ENCODE results near the gene CUTC. TPM values are rescaled to one million over a fixed set of nuclear protein-coding genes. Genes with fewer than 3 reads are reported as not detected.
A peak's percentile ranks its signal among the peaks of the same experiment; 100 is the strongest.
"Not testable (repeated sequence)": the region's sequence is repeated elsewhere in the genome, so short reads cannot be mapped to it uniquely, and the experiment has no call there.

The CUTC gene
- total RNA-seq, 2 experiments from 2014 or later: 29.9 to 41.6 TPM

DNA sequence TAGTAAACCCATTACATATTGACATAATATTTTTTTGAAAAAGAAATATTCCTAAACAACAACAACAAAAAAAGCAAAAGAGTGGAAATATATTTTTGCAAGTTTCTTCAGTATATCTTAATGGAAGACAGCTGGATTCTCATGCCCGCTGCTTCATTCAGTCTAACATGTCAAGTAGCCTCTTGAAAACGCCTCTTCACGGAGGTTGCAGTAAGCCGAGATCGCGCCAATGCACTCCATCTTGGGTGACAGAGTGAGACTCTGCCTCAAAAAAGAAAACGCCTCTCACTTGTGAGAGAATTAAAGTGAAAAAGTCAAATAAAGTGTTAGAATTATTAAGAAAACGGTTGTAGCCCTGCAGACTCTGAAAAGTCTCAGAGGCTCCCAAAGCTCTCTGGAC is 1.3 kb downstream of the CUTC start:
- TF ChIP-seq, protein P1, sequence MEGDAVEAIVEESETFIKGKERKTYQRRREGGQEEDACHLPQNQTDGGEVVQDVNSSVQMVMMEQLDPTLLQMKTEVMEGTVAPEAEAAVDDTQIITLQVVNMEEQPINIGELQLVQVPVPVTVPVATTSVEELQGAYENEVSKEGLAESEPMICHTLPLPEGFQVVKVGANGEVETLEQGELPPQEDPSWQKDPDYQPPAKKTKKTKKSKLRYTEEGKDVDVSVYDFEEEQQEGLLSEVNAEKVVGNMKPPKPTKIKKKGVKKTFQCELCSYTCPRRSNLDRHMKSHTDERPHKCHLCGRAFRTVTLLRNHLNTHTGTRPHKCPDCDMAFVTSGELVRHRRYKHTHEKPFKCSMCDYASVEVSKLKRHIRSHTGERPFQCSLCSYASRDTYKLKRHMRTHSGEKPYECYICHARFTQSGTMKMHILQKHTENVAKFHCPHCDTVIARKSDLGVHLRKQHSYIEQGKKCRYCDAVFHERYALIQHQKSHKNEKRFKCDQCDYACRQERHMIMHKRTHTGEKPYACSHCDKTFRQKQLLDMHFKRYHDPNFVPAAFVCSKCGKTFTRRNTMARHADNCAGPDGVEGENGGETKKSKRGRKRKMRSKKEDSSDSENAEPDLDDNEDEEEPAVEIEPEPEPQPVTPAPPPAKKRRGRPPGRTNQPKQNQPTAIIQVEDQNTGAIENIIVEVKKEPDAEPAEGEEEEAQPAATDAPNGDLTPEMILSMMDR (conservative IDR thresholded peaks at IDR 0.05; ENCODE audit: low read length): no peak
- no peak for TF ChIP-seq EZH2phosphoT487 (IDR thresholded peaks at IDR 0.05; ENCODE audit: borderline replicate concordance, low read depth, low read length)
- H3K4me2 ChIP-seq (ENCODE audit: low read length): peak overlapping the region; percentile 75
- H3K36me3 ChIP-seq (ENCODE audit: insufficient read depth, low read length): peaks cover 33% of the 10 kb centered on the region
- H3K9me2 ChIP-seq (ENCODE audit: insufficient read depth, low read length): no peaks in the 10 kb centered on the region
- H3K4me1 ChIP-seq (ENCODE audit: insufficient read depth, low read length, poor library complexity, severe bottlenecking): peaks cover 18% of the 10 kb centered on the region
- TSS peak; percentile 60 for BruUV-seq (replicated peaks)
- H3K79me2 ChIP-seq (ENCODE audit: insufficient read depth, low read depth, low read length): peaks cover 38% of the 10 kb centered on the region; the same call in 1 of the 2 replicates
- intact Hi-C loops (cut with micrococcal nuclease; ENCODE audit: unreplicated experiment): loop anchor here (2.0 to 10.0 kb wide), 5 partner anchors 45 to 299 kb away; partner anchors contain the start of genes ENTPD7, GOT1 and SLC25A28
- peak overlapping the region; percentile 78 for H3K4me3 ChIP-seq (ENCODE audit: low read depth, low read length, poor library complexity, severe bottlenecking)
- DNase-seq (ENCODE audit: low spot score): no peak
- H2AFZ ChIP-seq (ENCODE audit: low read length): no peak overlapping the region
- POLR2A ChIA-PET: interaction anchor here (0.6 to 3.6 kb wide), 3 partner anchors 8 to 47 kb away, joined by 3 to 17 read pairs (median 8); no protein-coding TSS in a partner anchor
- H3K9me3 ChIP-seq (ENCODE audit: low read length): no peaks in the 10 kb centered on the region; the same call in 1 of the 2 replicates
- H4K20me1 ChIP-seq (ENCODE audit: insufficient read depth, low read length): no peaks in the 10 kb centered on the region
- CTCF ChIA-PET (ENCODE audit: unreplicated experiment): no interaction called here
- no peak overlapping the region for H3K27ac ChIP-seq (ENCODE audit: low read depth, low read length, poor library complexity, severe bottlenecking)

DNA sequence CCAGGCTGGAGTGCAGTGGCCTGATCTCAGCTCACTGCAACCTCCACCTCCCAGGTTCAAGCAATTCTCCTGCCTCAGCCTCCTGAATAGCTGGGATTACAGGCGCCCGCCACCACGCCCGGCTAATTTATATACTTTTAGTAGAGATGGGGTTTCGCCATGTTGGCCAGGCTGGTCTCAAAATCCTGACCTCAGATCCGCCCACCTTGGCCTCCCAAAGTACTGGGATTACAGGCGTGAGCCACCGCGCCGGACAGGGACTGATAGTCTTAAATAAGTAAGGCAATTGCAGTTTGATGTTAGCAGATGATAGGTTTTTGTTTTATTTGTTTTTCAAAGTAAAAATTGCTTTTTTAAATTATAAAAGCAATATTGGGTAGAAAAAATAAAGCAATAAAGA is 2.1 kb downstream of the CUTC start:
- H3K79me2 ChIP-seq (ENCODE audit: insufficient read depth, low read depth, low read length): peaks cover 38% of the 10 kb centered on the region; the same call in 1 of the 2 replicates
- H3K4me2 ChIP-seq (ENCODE audit: low read length); BruUV-seq (replicated peaks); H3K9me3 ChIP-seq (ENCODE audit: low read length); DNase-seq (ENCODE audit: low spot score); H2AFZ ChIP-seq (ENCODE audit: low read length); H3K9me2 ChIP-seq (ENCODE audit: insufficient read depth, low read length); H3K27ac ChIP-seq (ENCODE audit: low read depth, low read length, poor library complexity, severe bottlenecking); CTCF ChIA-PET (ENCODE audit: unreplicated experiment); H3K4me3 ChIP-seq (ENCODE audit: low read depth, low read length, poor library complexity, severe bottlenecking); H4K20me1 ChIP-seq (ENCODE audit: insufficient read depth, low read length): not testable (repeated sequence)
- intact Hi-C loops (cut with micrococcal nuclease; ENCODE audit: unreplicated experiment): loop anchor here (5.0 to 10.0 kb wide), 3 partner anchors 112 to 299 kb away; partner anchors contain the start of genes GOT1 and SLC25A28
- peaks cover 36% of the 10 kb centered on the region for H3K36me3 ChIP-seq (ENCODE audit: insufficient read depth, low read length)
- POLR2A ChIA-PET: interaction anchor here (3.6 kb wide), 1 partner anchor 12 kb away, joined by 17 read pairs; no protein-coding TSS in a partner anchor
- H3K4me1 ChIP-seq (ENCODE audit: insufficient read depth, low read length, poor library complexity, severe bottlenecking): peaks cover 18% of the 10 kb centered on the region

DNA sequence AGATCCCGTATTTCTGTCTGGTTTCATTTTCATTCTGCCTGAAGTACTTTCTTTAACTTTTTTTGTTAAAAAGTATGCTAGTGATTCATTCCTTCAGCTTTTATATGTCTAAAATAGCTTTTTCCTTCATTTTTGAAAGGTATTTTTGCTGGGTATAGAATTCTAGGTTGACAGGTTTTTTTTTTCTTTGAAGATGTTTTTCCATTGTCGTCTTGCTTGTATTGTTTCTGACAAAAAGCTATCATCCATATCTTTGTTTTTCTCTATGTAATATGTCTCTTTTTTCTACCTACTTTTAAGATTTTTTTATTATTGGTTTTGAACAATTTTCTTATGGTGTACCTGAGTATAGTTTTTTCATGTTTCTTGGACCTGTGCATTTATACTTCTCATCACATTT is 8.2 kb downstream of the CUTC start:
- H2AFZ ChIP-seq (ENCODE audit: low read length): no peak overlapping the region
- no peaks in the 10 kb centered on the region for H3K4me1 ChIP-seq (ENCODE audit: insufficient read depth, low read length, poor library complexity, severe bottlenecking)
- no peaks in the 10 kb centered on the region for H3K9me2 ChIP-seq (ENCODE audit: insufficient read depth, low read length)
- POLR2A ChIA-PET: interaction anchor here (0.6 to 1.2 kb wide), 3 partner anchors 9 to 145 kb away, joined by 3 to 4 read pairs (median 3); no protein-coding TSS in a partner anchor
- intact Hi-C loops (cut with micrococcal nuclease; ENCODE audit: unreplicated experiment): no loop called here
- no peak overlapping the region for H3K27ac ChIP-seq (ENCODE audit: low read depth, low read length, poor library complexity, severe bottlenecking)
- DNase-seq (ENCODE audit: low spot score): no peak
- peaks cover 98% of the 10 kb centered on the region for H3K36me3 ChIP-seq (ENCODE audit: insufficient read depth, low read length)
- H3K4me2 ChIP-seq (ENCODE audit: low read length): no peak overlapping the region
- no peak for TF ChIP-seq EZH2phosphoT487 (IDR thresholded peaks at IDR 0.05; ENCODE audit: borderline replicate concordance, low read depth, low read length)
- TF ChIP-seq, protein P1 (conservative IDR thresholded peaks at IDR 0.05; ENCODE audit: low read length): no peak
- peaks cover 30% of the 10 kb centered on the region for H3K9me3 ChIP-seq (ENCODE audit: low read length)
- no peak overlapping the region for H3K4me3 ChIP-seq (ENCODE audit: low read depth, low read length, poor library complexity, severe bottlenecking)
- no TSS peak for BruUV-seq (replicated peaks)
- CTCF ChIA-PET (ENCODE audit: unreplicated experiment): no interaction called here
- H4K20me1 ChIP-seq (ENCODE audit: insufficient read depth, low read length): no peaks in the 10 kb centered on the region
- H3K79me2 ChIP-seq (ENCODE audit: insufficient read depth, low read depth, low read length): no peaks in the 10 kb centered on the region

Data from OCI-LY7 (cell line).